HCT116 (cell line): ENCODE data around the gene MAP4K2. TPM values are rescaled to one million over a fixed set of nuclear protein-coding genes. Genes with fewer than 3 reads are reported as not detected.

Experiments used
- ATAC-seq: fragments of 200-7000 bp; cut with Tn5 transposase; 2 replicates; pipeline ENCODE4 v1.9.1; 2020; ENCODE audit warnings: mild to moderate bottlenecking, moderate library complexity
- BruUV-seq: library from RNA; stranded (reverse); fragments of 400-500 nt; replicated peaks from 2 replicates; lab custom pipeline; 2021; lab: Mats Ljungman, UMichigan
- CTCF ChIA-PET: fragments of 300-600 bp; sonication (Branson Sonifier 250); formaldehyde crosslinking; loops from one replicate; lab custom pipeline; 2021; ENCODE audit warnings: antibody characterized with exemption; lab: Charles Lee
- POLR2A ChIA-PET: fragments of 300-600, 350-600 bp; sonication (Branson Sonifier 250); formaldehyde crosslinking; loops from one replicate; lab custom pipeline; 2021; ENCODE audit warnings: antibody characterized with exemption; lab: Charles Lee
- RAD21 ChIA-PET, 2 experiments: fragments of 300-600 bp; sonication (Branson Sonifier 250); formaldehyde crosslinking; loops; one replicate each; lab custom pipeline; 2023; ENCODE audit warnings: low total read pairs in 2 of 2; ENCODE audit not compliant: uncharacterized antibody in 2 of 2, unreplicated experiment in 2 of 2, low non-redundant PET in 1 of 2; lab: Charles Lee
- DNase-seq: peaks from one replicate; pipeline ENCODE4 v3.0.0-alpha.2; 2010; ENCODE audit warnings: low read depth, low spot score
- H2AFZ ChIP-seq: fragments of 200-600 bp; shearing (Covaris generic), sonication (generic); 2 replicates; pipeline ENCODE4 v1.6.1; 2017; ENCODE audit warnings: low read depth, mixed run types, mixed read lengths, antibody characterized with exemption, low read length; ENCODE audit not compliant: poor library complexity, severe bottlenecking
- H3K27ac ChIP-seq: 2 replicates; pipeline ENCODE4 v1.5.1; 2012; ENCODE audit warnings: low read depth, low read length
- H3K27me3 ChIP-seq: fragments of 200-600 bp; sonication (generic); 2 replicates; pipeline ENCODE4 v1.6.1; 2016; ENCODE audit warnings: mixed run types, low read length, mixed read lengths; ENCODE audit not compliant: insufficient read depth
- H3K36me3 ChIP-seq, 2 experiments: fragments of 200-500 bp in 1 of 2; fragments of 200-600 bp in 1 of 2; sonication (Bioruptor generic) in 1 of 2; sonication (generic) in 1 of 2; 2 replicates each; pipeline versions ENCODE4 v1.5.1 to v1.6.1; 2014 to 2016; ENCODE audit warnings: low read length in 2 of 2, inconsistent platforms in 1 of 2, mixed read lengths in 1 of 2, mixed run types in 1 of 2; ENCODE audit not compliant: insufficient read depth in 2 of 2, control insufficient read depth in 1 of 2
- H3K4me1 ChIP-seq, 2 experiments: fragments of 200-600 bp in 1 of 2; sonication (generic) in 1 of 2; 2 replicates each; pipeline versions ENCODE4 v1.5.1 to v1.6.1; 2012 to 2017; ENCODE audit warnings: low read length in 2 of 2, inconsistent platforms in 1 of 2, mild to moderate bottlenecking in 1 of 2, mixed read lengths in 1 of 2, mixed run types in 1 of 2, moderate library complexity in 1 of 2; ENCODE audit not compliant: insufficient read depth in 2 of 2, control insufficient read depth in 1 of 2
- H3K4me2 ChIP-seq: fragments of 200-600 bp; sonication (generic); 2 replicates; pipeline ENCODE4 v1.6.1; 2017; ENCODE audit warnings: mixed run types, low read length, mixed read lengths
- H3K4me3 ChIP-seq, 2 experiments: fragments of 200-600 bp in 1 of 2; sonication (generic) in 1 of 2; replicated peaks in 1 of 2; 2 replicates each; pipeline ENCODE4 v1.5.1; 2011 to 2016; ENCODE audit warnings: low read length in 2 of 2, control low read depth in 1 of 2, low read depth in 1 of 2, mild to moderate bottlenecking in 1 of 2, mixed read lengths in 1 of 2, mixed run types in 1 of 2
- H3K79me2 ChIP-seq: fragments of 200-600 bp; sonication (generic); 2 replicates; pipeline ENCODE4 v1.6.1; 2017; ENCODE audit warnings: mild to moderate bottlenecking, mixed run types, low read length, moderate library complexity, mixed read lengths; ENCODE audit not compliant: insufficient read depth
- H3K9ac ChIP-seq: fragments of 200-600 bp; sonication (generic); 2 replicates; pipeline ENCODE4 v1.6.1; 2016; ENCODE audit warnings: low read length, mixed read lengths
- H3K9me2 ChIP-seq: fragments of 200-600 bp; sonication (generic), shearing (Covaris generic); 2 replicates; pipeline ENCODE4 v1.6.1; 2017; ENCODE audit warnings: mixed run types, mild to moderate bottlenecking, moderate library complexity; ENCODE audit not compliant: insufficient read depth
- H3K9me3 ChIP-seq, 2 experiments: fragments of 200-500 bp in 1 of 2; fragments of 200-600 bp in 1 of 2; sonication (Bioruptor generic) in 1 of 2; sonication (generic) in 1 of 2; 2 replicates each; pipeline ENCODE4 v1.6.1; 2014 to 2017; ENCODE audit warnings: low read length in 2 of 2, mixed read lengths in 2 of 2, inconsistent platforms in 1 of 2, low read depth in 1 of 2, mild to moderate bottlenecking in 1 of 2, mixed run types in 1 of 2, moderate library complexity in 1 of 2; ENCODE audit not compliant: control insufficient read depth in 1 of 2, insufficient read depth in 1 of 2
- H4K20me1 ChIP-seq: fragments of 200-600 bp; sonication (generic), shearing (Covaris generic); 2 replicates; pipeline ENCODE4 v1.6.1; 2017; ENCODE audit warnings: mixed run types, mild to moderate bottlenecking, moderate library complexity; ENCODE audit not compliant: insufficient read depth
- CBX3 ChIP-seq: IDR thresholded peaks from 2 replicates; pipeline ENCODE4 v1.6.1; 2012; ENCODE audit warnings: low read depth
- CEBPB ChIP-seq: IDR thresholded peaks from 2 replicates; pipeline ENCODE4 v1.6.1; 2012; ENCODE audit warnings: low read depth
- EGR1 ChIP-seq: IDR thresholded peaks from 2 replicates; pipeline ENCODE4 v1.6.1; 2012; ENCODE audit warnings: low read depth
- ELF1 ChIP-seq: IDR thresholded peaks from 2 replicates; pipeline ENCODE4 v1.6.1; 2012; ENCODE audit warnings: low read depth, borderline replicate concordance
- EZH2 ChIP-seq: fragments of 200-600 bp; sonication (generic); IDR thresholded peaks from 2 replicates; pipeline ENCODE4 v1.6.1; 2017; ENCODE audit warnings: antibody characterized with exemption, mixed run types
- EZH2phosphoT487 ChIP-seq: fragments of 200-600 bp; IDR thresholded peaks from 2 replicates; pipeline ENCODE4 v1.6.1; 2018; ENCODE audit warnings: antibody characterized with exemption, borderline replicate concordance
- FOSL1 ChIP-seq: IDR thresholded peaks from 2 replicates; pipeline ENCODE4 v1.6.1; 2012; ENCODE audit warnings: low read depth
- JUND ChIP-seq: IDR thresholded peaks from 2 replicates; pipeline ENCODE4 v1.6.1; 2012
- RAD21 ChIP-seq: IDR thresholded peaks from 2 replicates; pipeline ENCODE4 v1.6.1; 2012; ENCODE audit warnings: low read depth, mild to moderate bottlenecking
- SIN3A ChIP-seq: IDR thresholded peaks from 2 replicates; pipeline ENCODE4 v1.6.1; 2012; ENCODE audit warnings: low read depth
- SP1 ChIP-seq: IDR thresholded peaks from 2 replicates; pipeline ENCODE4 v1.6.1; 2012; ENCODE audit warnings: low read depth
- SRF ChIP-seq: IDR thresholded peaks from 2 replicates; pipeline ENCODE4 v1.6.1; 2012; ENCODE audit warnings: low read depth
- TCF7L2 ChIP-seq: IDR thresholded peaks from 2 replicates; pipeline ENCODE4 v1.7.0; 2011; ENCODE audit warnings: borderline replicate concordance, inconsistent platforms; ENCODE audit not compliant: insufficient read depth, insufficient read length; ENCODE audit errors: extremely low read depth
- ZFX ChIP-seq: fragments of 450-650 bp; IDR thresholded peaks from 2 replicates; pipeline ENCODE4 v1.6.1; 2017
- ZNF274 ChIP-seq: fragments of 200-500 bp; sonication (Bioruptor generic); IDR thresholded peaks from 2 replicates; pipeline ENCODE4 v1.6.1; 2014; ENCODE audit warnings: mild to moderate bottlenecking, low read depth, low read length, inconsistent platforms
- intact Hi-C: fragments of 100-400 bp; cut with micrococcal nuclease; formaldehyde crosslinking; loops from 2 replicates; pipeline ENCODE4 v1.10.0; 2022
- total RNA-seq: library from RNA; stranded (reverse); gene quantifications from one replicate; pipeline ENCODE4 v1.2.1, GENCODE V29; 2021; ENCODE audit not compliant: unreplicated experiment
- TF ChIP-seq, protein P1 (sequence below): IDR thresholded peaks from 2 replicates; pipeline ENCODE4 v1.6.1; 2012; ENCODE audit warnings: low read depth
- TF ChIP-seq, protein P2 (sequence below): IDR thresholded peaks from 2 replicates; pipeline ENCODE4 v1.6.1; 2012
- TF ChIP-seq, protein P3 (sequence below): IDR thresholded peaks from 2 replicates; pipeline ENCODE4 v1.6.1; 2011; ENCODE audit warnings: mild to moderate bottlenecking, low read length, moderate library complexity; ENCODE audit not compliant: insufficient replicate concordance; ENCODE audit errors: extremely low read depth
- TF ChIP-seq, protein P4 (sequence below), 3 experiments: fragments of 200-600 bp in 1 of 3; sonication (generic) in 1 of 3; IDR thresholded peaks in 2 of 3; conservative IDR thresholded peaks in 1 of 3; 2 replicates each; pipeline ENCODE4 v1.5.1; 2012 to 2017; ENCODE audit warnings: low read depth in 2 of 3, low read length in 2 of 3, antibody characterized with exemption in 1 of 3, borderline replicate concordance in 1 of 3, control low read depth in 1 of 3, mild to moderate bottlenecking in 1 of 3, mixed read lengths in 1 of 3, mixed run types in 1 of 3, moderate library complexity in 1 of 3; ENCODE audit not compliant: insufficient read depth in 1 of 3
- TF ChIP-seq, protein P5 (sequence below): IDR thresholded peaks from 2 replicates; pipeline ENCODE4 v1.6.1; 2012

The MAP4K2 gene
- total RNA-seq, 1 experiment from 2014 or later: 44.2 TPM

DNA sequence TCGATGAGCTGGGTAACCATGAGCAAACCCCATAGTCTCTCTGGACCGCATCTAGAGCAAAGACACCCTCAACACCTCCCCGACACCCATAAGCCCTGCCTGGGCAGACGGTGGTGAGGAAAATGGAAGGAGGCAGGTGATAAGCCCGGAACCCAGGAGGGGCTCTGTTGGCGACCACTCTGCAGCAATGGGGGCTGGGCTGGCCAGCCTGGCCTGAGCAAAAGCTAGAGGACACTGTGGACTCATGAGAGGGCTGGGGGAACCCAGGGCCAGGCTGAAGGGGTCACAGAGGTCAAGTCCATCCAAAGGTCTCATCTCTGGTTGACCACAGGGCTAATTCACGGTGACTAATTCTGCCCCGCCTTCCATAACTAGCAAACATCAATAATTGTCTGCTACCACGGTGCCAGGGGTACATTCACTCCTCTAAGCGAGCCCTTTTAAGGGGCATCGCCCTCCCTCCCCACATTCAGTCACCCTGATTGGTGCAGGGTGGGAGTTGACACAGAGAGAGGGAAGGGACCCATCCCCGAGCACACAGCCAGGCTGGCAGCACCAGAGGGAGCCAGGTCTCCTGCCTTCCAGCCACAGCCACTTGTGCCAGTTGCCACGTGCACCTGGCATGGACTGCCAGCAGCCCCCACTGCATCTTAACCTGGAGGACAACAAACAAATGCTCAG, 47.2 kb downstream of the MAP4K2 start:
- no peak overlapping the region for H2AFZ ChIP-seq
- no peak overlapping the region for H3K4me3 ChIP-seq
- ATAC-seq: no peak
- no peak overlapping the region for H3K9ac ChIP-seq
- BruUV-seq: no TSS peak
- no peaks in the 10 kb centered on the region for H3K36me3 ChIP-seq
- ChIA-PET RAD21 (no interaction called here), POLR2A (no interaction called here), CTCF (no interaction called here)
- intact Hi-C loops: no loop called here
- no peaks in the 10 kb centered on the region for H3K9me2 ChIP-seq
- H3K79me2 ChIP-seq: no peaks in the 10 kb centered on the region
- H4K20me1 ChIP-seq: no peaks in the 10 kb centered on the region
- no peak overlapping the region for H3K27ac ChIP-seq
- peaks cover 0 to 6% of the 10 kb centered on the region in 2 experiments; a peak in 1 of 4 replicates for H3K4me1 ChIP-seq
- DNase-seq: no peak
- H3K27me3 ChIP-seq: no peaks in the 10 kb centered on the region
- TF ChIP-seq, protein P1, sequence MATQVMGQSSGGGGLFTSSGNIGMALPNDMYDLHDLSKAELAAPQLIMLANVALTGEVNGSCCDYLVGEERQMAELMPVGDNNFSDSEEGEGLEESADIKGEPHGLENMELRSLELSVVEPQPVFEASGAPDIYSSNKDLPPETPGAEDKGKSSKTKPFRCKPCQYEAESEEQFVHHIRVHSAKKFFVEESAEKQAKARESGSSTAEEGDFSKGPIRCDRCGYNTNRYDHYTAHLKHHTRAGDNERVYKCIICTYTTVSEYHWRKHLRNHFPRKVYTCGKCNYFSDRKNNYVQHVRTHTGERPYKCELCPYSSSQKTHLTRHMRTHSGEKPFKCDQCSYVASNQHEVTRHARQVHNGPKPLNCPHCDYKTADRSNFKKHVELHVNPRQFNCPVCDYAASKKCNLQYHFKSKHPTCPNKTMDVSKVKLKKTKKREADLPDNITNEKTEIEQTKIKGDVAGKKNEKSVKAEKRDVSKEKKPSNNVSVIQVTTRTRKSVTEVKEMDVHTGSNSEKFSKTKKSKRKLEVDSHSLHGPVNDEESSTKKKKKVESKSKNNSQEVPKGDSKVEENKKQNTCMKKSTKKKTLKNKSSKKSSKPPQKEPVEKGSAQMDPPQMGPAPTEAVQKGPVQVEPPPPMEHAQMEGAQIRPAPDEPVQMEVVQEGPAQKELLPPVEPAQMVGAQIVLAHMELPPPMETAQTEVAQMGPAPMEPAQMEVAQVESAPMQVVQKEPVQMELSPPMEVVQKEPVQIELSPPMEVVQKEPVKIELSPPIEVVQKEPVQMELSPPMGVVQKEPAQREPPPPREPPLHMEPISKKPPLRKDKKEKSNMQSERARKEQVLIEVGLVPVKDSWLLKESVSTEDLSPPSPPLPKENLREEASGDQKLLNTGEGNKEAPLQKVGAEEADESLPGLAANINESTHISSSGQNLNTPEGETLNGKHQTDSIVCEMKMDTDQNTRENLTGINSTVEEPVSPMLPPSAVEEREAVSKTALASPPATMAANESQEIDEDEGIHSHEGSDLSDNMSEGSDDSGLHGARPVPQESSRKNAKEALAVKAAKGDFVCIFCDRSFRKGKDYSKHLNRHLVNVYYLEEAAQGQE: no peak
- no peak for TF ChIP-seq EGR1
- no peak for TF ChIP-seq SRF
- no peak for TF ChIP-seq CBX3
- TF ChIP-seq, protein P2, sequence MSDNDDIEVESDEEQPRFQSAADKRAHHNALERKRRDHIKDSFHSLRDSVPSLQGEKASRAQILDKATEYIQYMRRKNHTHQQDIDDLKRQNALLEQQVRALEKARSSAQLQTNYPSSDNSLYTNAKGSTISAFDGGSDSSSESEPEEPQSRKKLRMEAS: no peak
- no peak for TF ChIP-seq SP1
- no peak for TF ChIP-seq CEBPB
- TF ChIP-seq ZNF274: no peak
- no peak for TF ChIP-seq RAD21
- no peak for TF ChIP-seq EZH2phosphoT487
- TF ChIP-seq, protein P3, sequence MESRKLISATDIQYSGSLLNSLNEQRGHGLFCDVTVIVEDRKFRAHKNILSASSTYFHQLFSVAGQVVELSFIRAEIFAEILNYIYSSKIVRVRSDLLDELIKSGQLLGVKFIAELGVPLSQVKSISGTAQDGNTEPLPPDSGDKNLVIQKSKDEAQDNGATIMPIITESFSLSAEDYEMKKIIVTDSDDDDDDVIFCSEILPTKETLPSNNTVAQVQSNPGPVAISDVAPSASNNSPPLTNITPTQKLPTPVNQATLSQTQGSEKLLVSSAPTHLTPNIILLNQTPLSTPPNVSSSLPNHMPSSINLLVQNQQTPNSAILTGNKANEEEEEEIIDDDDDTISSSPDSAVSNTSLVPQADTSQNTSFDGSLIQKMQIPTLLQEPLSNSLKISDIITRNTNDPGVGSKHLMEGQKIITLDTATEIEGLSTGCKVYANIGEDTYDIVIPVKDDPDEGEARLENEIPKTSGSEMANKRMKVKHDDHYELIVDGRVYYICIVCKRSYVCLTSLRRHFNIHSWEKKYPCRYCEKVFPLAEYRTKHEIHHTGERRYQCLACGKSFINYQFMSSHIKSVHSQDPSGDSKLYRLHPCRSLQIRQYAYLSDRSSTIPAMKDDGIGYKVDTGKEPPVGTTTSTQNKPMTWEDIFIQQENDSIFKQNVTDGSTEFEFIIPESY: no peak
- no peak for TF ChIP-seq FOSL1
- no peak for TF ChIP-seq JUND
- TF ChIP-seq, protein P4, sequence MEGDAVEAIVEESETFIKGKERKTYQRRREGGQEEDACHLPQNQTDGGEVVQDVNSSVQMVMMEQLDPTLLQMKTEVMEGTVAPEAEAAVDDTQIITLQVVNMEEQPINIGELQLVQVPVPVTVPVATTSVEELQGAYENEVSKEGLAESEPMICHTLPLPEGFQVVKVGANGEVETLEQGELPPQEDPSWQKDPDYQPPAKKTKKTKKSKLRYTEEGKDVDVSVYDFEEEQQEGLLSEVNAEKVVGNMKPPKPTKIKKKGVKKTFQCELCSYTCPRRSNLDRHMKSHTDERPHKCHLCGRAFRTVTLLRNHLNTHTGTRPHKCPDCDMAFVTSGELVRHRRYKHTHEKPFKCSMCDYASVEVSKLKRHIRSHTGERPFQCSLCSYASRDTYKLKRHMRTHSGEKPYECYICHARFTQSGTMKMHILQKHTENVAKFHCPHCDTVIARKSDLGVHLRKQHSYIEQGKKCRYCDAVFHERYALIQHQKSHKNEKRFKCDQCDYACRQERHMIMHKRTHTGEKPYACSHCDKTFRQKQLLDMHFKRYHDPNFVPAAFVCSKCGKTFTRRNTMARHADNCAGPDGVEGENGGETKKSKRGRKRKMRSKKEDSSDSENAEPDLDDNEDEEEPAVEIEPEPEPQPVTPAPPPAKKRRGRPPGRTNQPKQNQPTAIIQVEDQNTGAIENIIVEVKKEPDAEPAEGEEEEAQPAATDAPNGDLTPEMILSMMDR (IDR thresholded peaks at IDR 0.05 in 2 of 3, conservative IDR thresholded peaks at IDR 0.05 in 1 of 3; ENCODE audit: borderline replicate concordance in 1 of 3, insufficient read depth in 1 of 3, low read depth in 2 of 3, low read length in 2 of 3): no peak
- TF ChIP-seq, protein P5, sequence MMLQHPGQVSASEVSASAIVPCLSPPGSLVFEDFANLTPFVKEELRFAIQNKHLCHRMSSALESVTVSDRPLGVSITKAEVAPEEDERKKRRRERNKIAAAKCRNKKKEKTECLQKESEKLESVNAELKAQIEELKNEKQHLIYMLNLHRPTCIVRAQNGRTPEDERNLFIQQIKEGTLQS: no peak
- TF ChIP-seq SIN3A: no peak
- no peak for TF ChIP-seq ZFX
- TF ChIP-seq EZH2: no peak
- no peak for TF ChIP-seq TCF7L2
- no peak for TF ChIP-seq ELF1
- TF ChIP-seq, all 23 proteins: peak for 0
- Histone ChIP-seq H3K9me3 (no peaks in the 10 kb centered on the region), H3K4me2 (no peak overlapping the region)
